HepG2 (cell line): Measurements from ENCODE around the gene ZNF584. TPM values are rescaled to one million over a fixed set of nuclear protein-coding genes. Genes with fewer than 3 reads are reported as not detected.

Experiments
- AGO2 ChIP-seq: fragments of 200-400 bp; formaldehyde crosslinking; optimal IDR thresholded peaks from 2 replicates; pipeline ENCODE3; 2017; ENCODE audit warnings: mild to moderate bottlenecking, low read depth, low read length, moderate library complexity
- BCL3 ChIP-seq: sonication (generic); formaldehyde crosslinking; IDR thresholded peaks from 2 replicates; pipeline ENCODE4 v1.5.1; 2020; ENCODE audit warnings: mild to moderate bottlenecking, missing genetic modification reagents, moderate library complexity
- BCL6 ChIP-seq: IDR thresholded peaks from 2 replicates; pipeline ENCODE4 v1.6.1; 2016; ENCODE audit warnings: missing genetic modification reagents, missing compliant biosample characterization
- HOXA9 ChIP-seq: sonication (generic); formaldehyde crosslinking; IDR thresholded peaks from 2 replicates; pipeline ENCODE4 v1.8.1; 2022; ENCODE audit warnings: missing genetic modification reagents, mild to moderate bottlenecking, moderate library complexity, borderline replicate concordance
- KLF11 ChIP-seq: IDR thresholded peaks from 2 replicates; pipeline ENCODE4 v1.6.1; 2016; ENCODE audit warnings: missing compliant biosample characterization
- LCORL ChIP-seq, 2 experiments: fragments of 450-650 bp in 1 of 2; sonication (generic) in 1 of 2; formaldehyde crosslinking in 1 of 2; IDR thresholded peaks; 2 replicates each; pipeline versions ENCODE4 v1.5.0 to v1.6.1; 2017 to 2020; ENCODE audit warnings: antibody characterized with exemption in 1 of 2, missing genetic modification reagents in 1 of 2
- NRL ChIP-seq: sonication (generic); formaldehyde crosslinking; IDR thresholded peaks from 2 replicates; pipeline ENCODE4 v1.5.0; 2020; ENCODE audit warnings: missing genetic modification reagents, mild to moderate bottlenecking, moderate library complexity, borderline replicate concordance
- SAP130 ChIP-seq: IDR thresholded peaks from 2 replicates; pipeline ENCODE4 v1.6.1; 2016; ENCODE audit warnings: low read depth
- SP140L ChIP-seq: sonication (generic); formaldehyde crosslinking; IDR thresholded peaks from 2 replicates; pipeline ENCODE4 v1.4.0; 2020; ENCODE audit warnings: missing genetic modification reagents, borderline replicate concordance
- SSRP1 ChIP-seq: IDR thresholded peaks from 2 replicates; pipeline ENCODE4 v1.6.1; 2016; ENCODE audit warnings: control low read depth
- TRIM22 ChIP-seq: fragments of 450-650 bp; IDR thresholded peaks from 2 replicates; pipeline ENCODE4 v1.6.1; 2017
- ZBTB25 ChIP-seq: IDR thresholded peaks from 2 replicates; pipeline ENCODE4 v1.6.1; 2018; ENCODE audit warnings: missing genetic modification reagents
- ZBTB42 ChIP-seq: sonication (generic); formaldehyde crosslinking; IDR thresholded peaks from 2 replicates; pipeline ENCODE4 v1.5.0; 2020; ENCODE audit warnings: mild to moderate bottlenecking, missing genetic modification reagents
- ZC3H13 ChIP-seq: sonication (generic); formaldehyde crosslinking; IDR thresholded peaks from 2 replicates; pipeline ENCODE4 v1.8.1; 2023; ENCODE audit warnings: mild to moderate bottlenecking, missing genetic modification reagents, moderate library complexity
- ZMYM2 ChIP-seq: sonication (generic); formaldehyde crosslinking; IDR thresholded peaks from 2 replicates; pipeline ENCODE4 v1.8.0; 2022; ENCODE audit warnings: mild to moderate bottlenecking, missing genetic modification reagents
- ZNF224 ChIP-seq: sonication (generic); formaldehyde crosslinking; IDR thresholded peaks from 2 replicates; pipeline ENCODE4 v1.5.0; 2020; ENCODE audit warnings: mild to moderate bottlenecking, missing genetic modification reagents
- ZNF24 ChIP-seq: fragments of 450-650 bp; IDR thresholded peaks from 2 replicates; pipeline ENCODE4 v1.6.1; 2017; ENCODE audit warnings: antibody characterized with exemption, mild to moderate bottlenecking
- ZNF501 ChIP-seq: sonication (generic); formaldehyde crosslinking; IDR thresholded peaks from 2 replicates; pipeline ENCODE4 v1.5.1; 2020; ENCODE audit warnings: mild to moderate bottlenecking, moderate library complexity, missing genetic modification reagents
- ZNF607 ChIP-seq: sonication (generic); formaldehyde crosslinking; IDR thresholded peaks from 2 replicates; pipeline ENCODE4 v1.5.1; 2020; ENCODE audit warnings: missing genetic modification reagents, mild to moderate bottlenecking, borderline replicate concordance
- ZNF784 ChIP-seq: sonication (generic); formaldehyde crosslinking; IDR thresholded peaks from 2 replicates; pipeline ENCODE4 v1.5.1; 2020; ENCODE audit warnings: missing genetic modification reagents, mild to moderate bottlenecking, borderline replicate concordance
- ZNF800 ChIP-seq: sonication (generic); formaldehyde crosslinking; IDR thresholded peaks from 2 replicates; pipeline ENCODE4 v1.4.0; 2020; ENCODE audit warnings: missing genetic modification reagents
- ZXDC ChIP-seq: sonication (generic); formaldehyde crosslinking; IDR thresholded peaks from 2 replicates; pipeline ENCODE4 v1.5.0; 2020; ENCODE audit warnings: mild to moderate bottlenecking, missing genetic modification reagents
- polyA plus RNA-seq, 8 experiments: library from polyadenylated mRNA; depleted of rRNA in 3 of 8; stranded (reverse) in 7 of 8; unstranded in 1 of 8; fragments of >200 nt; fragmentation: Illumina TruSeq in 4 of 8; extraction: Trizol in 4 of 8; gene quantifications; 2 replicates each; pipeline versions ENCODE4 v1.2.1 to v1.2.3, GENCODE V29; 2011 to 2016; ENCODE audit warnings: low read depth in 4 of 8, missing spikeins in 1 of 8, mixed read lengths in 1 of 8; ENCODE audit not compliant: insufficient read depth in 1 of 8
- total RNA-seq, 5 experiments: library from RNA; depleted of rRNA; stranded (reverse); fragments of >200 nt; fragmentation: Illumina TruSeq; extraction: Trizol; gene quantifications; 2 replicates each; pipeline ENCODE4 v1.2.3, GENCODE V29; 2016; ENCODE audit warnings: low read depth in 1 of 5

ZNF584 gene
- total and polyA plus RNA-seq, 2 of the 13 experiments (the other 11 are each of a cell fraction or from before 2014, with no cell fraction given): 2.4 to 7.0 TPM

GRCh38 chr19:58407658-58408151 is 744 bp upstream of the ZNF584 start (continued):
- TF ChIP-seq ZNF800 (CRISPR knock-in tag) (no peak), BCL3 (no peak), SP140L (CRISPR knock-in tag) (no peak), ZNF607 (peak; percentile 40; the same call in 1 of the 2 replicates), SAP130 (peak; percentile 26), NRL (no peak), AGO2 (no peak), ZXDC (CRISPR knock-in tag) (no peak), ZNF501 (CRISPR knock-in tag) (no peak), ZNF224 (CRISPR knock-in tag) (no peak), ZBTB42 (CRISPR knock-in tag) (no peak), TRIM22 (no peak), ZBTB25 (CRISPR knock-in tag) (no peak), LCORL (IDR thresholded peaks at IDR 0.05) (no peak), LCORL (CRISPR knock-in tag; IDR thresholded peaks at IDR 0.05) (0 out of 2 replicates have a peak, but pooled peaks have one; percentile 18), SSRP1 (CRISPR knock-in tag) (no peak), HOXA9 (CRISPR knock-in tag) (no peak; the same call in 1 of the 2 replicates), ZMYM2 (0 out of 2 replicates have a peak, but pooled peaks have one; percentile 17), BCL6 (CRISPR knock-in tag) (no peak), KLF11 (CRISPR knock-in tag) (no peak), ZNF784 (CRISPR knock-in tag) (no peak), ZNF24 (no peak), ZC3H13 (peak; percentile 43; the same call in 1 of the 2 replicates)
